ENCODE measurements around the gene MRLN. TPM values are rescaled to one million over a fixed set of nuclear protein-coding genes. Genes with fewer than 3 reads are reported as not detected.

The MRLN gene
- total and polyA plus RNA-seq, 2 of the 4 experiments (the other 2 are of a cell fraction): not detected

GRCh38 chr10:59757966-59758365 is 4.7 kb upstream of the MRLN start:
- no peak overlapping the region for H2AK9ac ChIP-seq (replicated peaks; ENCODE audit: low read depth, low read length, poor library complexity)
- WGBS, 2 experiments (ENCODE audit: extremely low coverage in 2 of 2, insufficient read length in 1 of 2): no CpG with 5 or more reads among the region's 3 CpGs

More at GRCh38 chr10:59757966-59758365, 4.7 kb upstream of the MRLN start:
- H4K91ac ChIP-seq (ENCODE audit: insufficient read depth, low read depth, low read length): no peak overlapping the region
- intact Hi-C loops (cut with micrococcal nuclease) (no loop called here), in situ Hi-C loops (cut with MboI; ENCODE audit: low sequenced_read_pairs) (no loop called here), dilution Hi-C loops (cut with HindIII; ENCODE audit: low sequenced_read_pairs, unreplicated experiment) (no loop called here)
- no peaks in the 10 kb centered on the region; the same call in 1 of the 2 replicates for H3K27me3 ChIP-seq (ENCODE audit: control insufficient read depth, insufficient read depth, low read length)
- DNase-seq (peak; percentile 77), ATAC-seq (ENCODE audit: low read depth) (peak; percentile 78)
- H2BK20ac ChIP-seq (ENCODE audit: low read depth, low read length): no peak overlapping the region
- BruUV-seq (replicated peaks): no TSS peak
- H3K9me1 ChIP-seq (ENCODE audit: insufficient read depth, low read length): no peaks in the 10 kb centered on the region
- H3K27ac ChIP-seq (ENCODE audit: insufficient read depth, low read length): no peak overlapping the region
- H3K4me3 ChIP-seq (ENCODE audit: insufficient read depth, low read depth, low read length): no peak overlapping the region
- no peaks in the 10 kb centered on the region for H3K9me3 ChIP-seq (ENCODE audit: control insufficient read depth, insufficient read depth, low read length)
- no peaks in the 10 kb centered on the region for H3K36me3 ChIP-seq (ENCODE audit: control insufficient read depth, insufficient read depth, low read length)
- no peak overlapping the region for H2AFZ ChIP-seq (replicated peaks; ENCODE audit: low read length, poor library complexity)
- H3K9ac ChIP-seq (ENCODE audit: low read depth, low read length): no peak overlapping the region
- ChIA-PET CTCF (interaction anchor here (1.5 kb wide), 1 partner anchor 12 kb away, joined by 5 read pairs; no protein-coding TSS in a partner anchor), POLR2A (ENCODE audit: unreplicated experiment) (no interaction called here)
- H3K4me1 ChIP-seq (ENCODE audit: control insufficient read depth, insufficient read depth, low read length): peaks cover 2% of the 10 kb centered on the region; the same call in 1 of the 2 replicates
- no peak overlapping the region for H3K56ac ChIP-seq (ENCODE audit: extremely low read depth, insufficient read depth, low read length)
- peak overlapping the region; percentile 34; the same call in 1 of the 2 replicates for H3K4me2 ChIP-seq (ENCODE audit: low read depth, low read length)
- H3K4ac ChIP-seq (ENCODE audit: low read depth, low read length): no peak overlapping the region
- no peaks in the 10 kb centered on the region for H4K20me1 ChIP-seq (ENCODE audit: insufficient read depth, low read length)
- no peak overlapping the region for H3K23ac ChIP-seq (ENCODE audit: low read depth, low read length)
- no peak overlapping the region for H2BK5ac ChIP-seq (ENCODE audit: low read depth, low read length, poor library complexity, severe bottlenecking)
- H3K79me1 ChIP-seq (ENCODE audit: low read depth in 1 of 2, low read length in 2 of 2): no peaks in the 10 kb centered on the region
- H4K5ac ChIP-seq (ENCODE audit: low read depth, low read length): no peak overlapping the region; the same call in 1 of the 2 replicates
- no peak overlapping the region for H4K8ac ChIP-seq (ENCODE audit: low read depth in 2 of 2, low read length in 2 of 2)
- no peak overlapping the region for H2AK5ac ChIP-seq (ENCODE audit: low read depth, low read length)
- H2BK15ac ChIP-seq (ENCODE audit: low read depth, low read length): no peak overlapping the region
- H3K18ac ChIP-seq (ENCODE audit: low read depth, low read length): peak overlapping the region; percentile 26; the same call in 1 of the 2 replicates
- no peak overlapping the region for H3K14ac ChIP-seq (replicated peaks; ENCODE audit: low read depth, low read length)
- TF ChIP-seq CHD1 (IDR thresholded peaks at IDR 0.05; ENCODE audit: low read depth, low read length): no peak
- TF ChIP-seq MAFK (IDR thresholded peaks at IDR 0.05; ENCODE audit: low read depth, low read length): no peak
- no peak for TF ChIP-seq NFE2L2 (IDR thresholded peaks at IDR 0.05; ENCODE audit: low read depth, low read length)
- TF ChIP-seq MAZ (IDR thresholded peaks at IDR 0.05; ENCODE audit: borderline replicate concordance, low read depth, low read length): no peak
- TF ChIP-seq BHLHE40 (IDR thresholded peaks at IDR 0.05; ENCODE audit: low read depth, low read length): no peak
- no peak for TF ChIP-seq RCOR1 (IDR thresholded peaks at IDR 0.05; ENCODE audit: insufficient replicate concordance, low read length)
- TF ChIP-seq CTCF (conservative IDR thresholded peaks at IDR 0.05; ENCODE audit: low read depth, low read length): no peak
- no peak for TF ChIP-seq SMC3 (IDR thresholded peaks at IDR 0.05; ENCODE audit: low read depth, low read length)
- no peak for TF ChIP-seq USF2 (IDR thresholded peaks at IDR 0.05; ENCODE audit: low read depth, low read length)
- no peak for TF ChIP-seq FOS (IDR thresholded peaks at IDR 0.05; ENCODE audit: low read depth, low read length)
- TF ChIP-seq ELK1 (IDR thresholded peaks at IDR 0.05; ENCODE audit: borderline replicate concordance, low read depth, low read length): no peak
- no peak for TF ChIP-seq RFX5 (IDR thresholded peaks at IDR 0.05; ENCODE audit: low read depth, low read length)
- TF ChIP-seq POLR2A (IDR thresholded peaks at IDR 0.05; ENCODE audit: low read depth, low read length): no peak
- TF ChIP-seq RAD21 (IDR thresholded peaks at IDR 0.05; ENCODE audit: low read length): no peak
- TF ChIP-seq MXI1 (IDR thresholded peaks at IDR 0.05; ENCODE audit: borderline replicate concordance, low read depth, low read length): no peak
- TF ChIP-seq CEBPB (IDR thresholded peaks at IDR 0.05; ENCODE audit: low read depth, low read length): no peak
- no peak overlapping the region for H2BK120ac ChIP-seq (ENCODE audit: low read depth, low read length)
